ENCODE data around the gene KRT82.

DNA sequence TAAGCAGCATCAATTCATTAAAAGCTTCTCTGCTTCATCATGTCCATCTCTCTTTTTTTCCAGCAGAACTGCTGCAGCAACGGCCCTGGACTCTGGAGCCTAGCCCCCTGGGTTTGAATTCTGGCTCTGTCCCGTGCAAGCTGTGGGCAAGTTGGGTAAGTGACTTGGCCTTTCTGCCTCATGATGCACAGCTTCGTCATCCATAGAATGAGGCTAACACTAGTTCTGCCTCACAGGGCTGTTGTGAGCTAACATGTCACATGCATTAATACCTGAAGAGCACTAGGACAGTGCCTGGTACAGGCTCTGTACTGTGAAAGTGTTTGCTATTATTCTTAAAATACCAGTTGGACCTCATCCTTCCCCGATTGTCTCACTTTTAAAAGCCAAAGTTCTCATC, 4.2 kb downstream of the KRT82 start:
- TF ChIP-seq EP300 (IDR thresholded peaks at IDR 0.05; ENCODE audit: borderline replicate concordance in 1 of 2, low read depth in 1 of 2, low read length in 1 of 2): no peak
- no peak for TF ChIP-seq RFX5 (IDR thresholded peaks at IDR 0.05; ENCODE audit: low read length)

All from SK-N-SH (cell line).